ENCODE data around the gene NGB.

Gene NGB

DNA sequence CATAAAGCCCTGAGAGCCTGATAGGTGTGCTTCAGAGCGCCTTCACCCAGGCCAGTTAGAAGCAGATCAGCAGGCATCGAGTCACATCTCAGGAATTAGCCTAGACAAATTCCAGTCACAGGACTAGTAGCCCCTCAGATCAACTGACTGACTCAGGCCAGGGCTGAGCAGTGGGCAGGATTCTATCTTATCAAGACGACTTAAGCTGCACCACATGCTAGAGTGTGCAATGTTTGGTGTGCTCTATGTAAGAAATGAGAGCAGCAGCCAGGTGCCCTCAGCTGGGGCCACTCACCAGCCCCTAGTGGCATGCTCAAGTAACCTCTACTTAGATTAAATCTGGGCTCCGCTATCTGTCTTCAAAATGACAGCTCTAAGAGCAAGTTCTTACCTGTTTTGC lies 19.7 kb upstream of the NGB start:
- Histone ChIP-seq H3K4me1 (ENCODE audit: insufficient read depth, low read length, severe bottlenecking) (no peaks in the 10 kb centered on the region), H3K79me2 (ENCODE audit: insufficient read depth, low read length) (no peaks in the 10 kb centered on the region), H3F3A (ENCODE audit: insufficient read depth, low read length) (no peaks in the 10 kb centered on the region), H3K4me3 (ENCODE audit: low read depth, low read length, poor library complexity, severe bottlenecking) (no peak overlapping the region), H3K36me3 (ENCODE audit: insufficient read depth, low read length) (peaks cover 12% of the 10 kb centered on the region; the same call in 1 of the 2 replicates), H3K9me2 (ENCODE audit: low read depth, low read length) (no peaks in the 10 kb centered on the region), H3K27ac (ENCODE audit: low read depth, low read length, poor library complexity, severe bottlenecking) (no peak overlapping the region), H3K4me2 (ENCODE audit: low read length) (no peak overlapping the region), H3K27me3 (ENCODE audit: insufficient read depth, low read length) (no peaks in the 10 kb centered on the region), H4K20me1 (ENCODE audit: insufficient read depth, low read length) (no peaks in the 10 kb centered on the region), H2AFZ (ENCODE audit: low read length) (no peak overlapping the region), H3K9me3 (ENCODE audit: low read length) (no peaks in the 10 kb centered on the region), H3K9ac (ENCODE audit: low read length) (no peak overlapping the region)
- TF ChIP-seq EZH2 (IDR thresholded peaks at IDR 0.05; ENCODE audit: borderline replicate concordance, low read length) = no peak
- TF ChIP-seq, protein P1, sequence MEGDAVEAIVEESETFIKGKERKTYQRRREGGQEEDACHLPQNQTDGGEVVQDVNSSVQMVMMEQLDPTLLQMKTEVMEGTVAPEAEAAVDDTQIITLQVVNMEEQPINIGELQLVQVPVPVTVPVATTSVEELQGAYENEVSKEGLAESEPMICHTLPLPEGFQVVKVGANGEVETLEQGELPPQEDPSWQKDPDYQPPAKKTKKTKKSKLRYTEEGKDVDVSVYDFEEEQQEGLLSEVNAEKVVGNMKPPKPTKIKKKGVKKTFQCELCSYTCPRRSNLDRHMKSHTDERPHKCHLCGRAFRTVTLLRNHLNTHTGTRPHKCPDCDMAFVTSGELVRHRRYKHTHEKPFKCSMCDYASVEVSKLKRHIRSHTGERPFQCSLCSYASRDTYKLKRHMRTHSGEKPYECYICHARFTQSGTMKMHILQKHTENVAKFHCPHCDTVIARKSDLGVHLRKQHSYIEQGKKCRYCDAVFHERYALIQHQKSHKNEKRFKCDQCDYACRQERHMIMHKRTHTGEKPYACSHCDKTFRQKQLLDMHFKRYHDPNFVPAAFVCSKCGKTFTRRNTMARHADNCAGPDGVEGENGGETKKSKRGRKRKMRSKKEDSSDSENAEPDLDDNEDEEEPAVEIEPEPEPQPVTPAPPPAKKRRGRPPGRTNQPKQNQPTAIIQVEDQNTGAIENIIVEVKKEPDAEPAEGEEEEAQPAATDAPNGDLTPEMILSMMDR (IDR thresholded peaks at IDR 0.05; ENCODE audit: low read length) = peak; percentile 30; the same call in 1 of the 2 replicates

DNA sequence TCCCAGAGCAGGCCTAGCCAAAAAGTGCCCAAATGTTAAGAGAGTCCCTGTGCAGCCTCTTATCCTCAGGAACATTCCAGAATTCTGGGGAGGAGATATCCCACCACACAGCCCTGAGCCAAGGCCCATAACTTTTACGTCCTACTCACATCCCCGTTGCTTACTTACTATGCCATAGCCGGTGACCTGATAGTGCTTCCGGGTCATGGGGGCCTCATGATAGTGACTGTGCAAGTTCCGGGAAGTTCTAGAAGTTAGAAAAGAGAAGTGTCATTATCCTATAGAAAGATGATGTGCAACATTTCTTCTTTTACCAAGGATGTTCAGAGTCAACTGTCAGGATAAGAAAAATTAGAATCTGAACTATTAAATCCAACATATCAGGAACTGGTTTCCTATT lies 15.6 kb upstream of the NGB start:
- Histone ChIP-seq H3K4me1 (ENCODE audit: insufficient read depth, low read length, severe bottlenecking) (no peaks in the 10 kb centered on the region), H3K4me3 (ENCODE audit: low read depth, low read length, poor library complexity, severe bottlenecking) (no peak overlapping the region), H3K27ac (ENCODE audit: low read depth, low read length, poor library complexity, severe bottlenecking) (no peak overlapping the region), H3K4me2 (ENCODE audit: low read length) (no peak overlapping the region), H3K27me3 (ENCODE audit: insufficient read depth, low read length) (no peaks in the 10 kb centered on the region), H3F3A (ENCODE audit: insufficient read depth, low read length) (no peaks in the 10 kb centered on the region), H2AFZ (ENCODE audit: low read length) (no peak overlapping the region), H3K79me2 (ENCODE audit: insufficient read depth, low read length) (no peaks in the 10 kb centered on the region), H4K20me1 (ENCODE audit: insufficient read depth, low read length) (no peaks in the 10 kb centered on the region), H3K9me3 (ENCODE audit: low read length) (no peaks in the 10 kb centered on the region), H3K9me2 (ENCODE audit: low read depth, low read length) (no peaks in the 10 kb centered on the region), H3K9ac (ENCODE audit: low read length) (no peak overlapping the region), H3K36me3 (ENCODE audit: insufficient read depth, low read length) (peaks cover 8% of the 10 kb centered on the region; the same call in 1 of the 2 replicates)
- no peak for TF ChIP-seq EZH2 (IDR thresholded peaks at IDR 0.05; ENCODE audit: borderline replicate concordance, low read length)
- TF ChIP-seq, protein P1 (IDR thresholded peaks at IDR 0.05; ENCODE audit: low read length) = no peak

DNA sequence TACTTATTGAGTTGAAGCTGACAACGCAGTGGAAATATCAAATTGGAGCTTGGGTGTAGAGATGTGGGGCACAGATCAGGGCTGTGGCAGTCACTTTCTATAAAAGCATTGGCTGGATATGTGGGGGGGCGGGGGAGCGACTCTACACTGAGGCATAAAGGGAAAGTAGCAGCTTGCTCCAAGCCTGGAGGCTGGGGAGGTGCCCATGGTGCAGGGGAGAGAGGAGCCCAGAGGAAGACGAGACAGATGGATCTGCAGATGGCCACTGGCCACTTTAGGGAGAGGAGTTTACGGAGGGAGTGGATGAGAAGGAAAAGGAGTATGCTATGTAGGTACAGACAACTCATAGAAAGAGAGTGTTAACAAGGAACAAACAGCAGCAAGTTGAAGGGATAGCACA lies 13.5 kb upstream of the NGB start:
- H3K36me3 ChIP-seq (ENCODE audit: insufficient read depth, low read length) = peaks cover 8% of the 10 kb centered on the region; the same call in 1 of the 2 replicates
- TF ChIP-seq, protein P1 (IDR thresholded peaks at IDR 0.05; ENCODE audit: low read length) = no peak
- no peak for TF ChIP-seq EZH2 (IDR thresholded peaks at IDR 0.05; ENCODE audit: borderline replicate concordance, low read length)
- no peak overlapping the region for H3K9ac ChIP-seq (ENCODE audit: low read length)
- H4K20me1 ChIP-seq (ENCODE audit: insufficient read depth, low read length) = no peaks in the 10 kb centered on the region
- no peak overlapping the region for H3K27ac ChIP-seq (ENCODE audit: low read depth, low read length, poor library complexity, severe bottlenecking)
- no peak overlapping the region for H2AFZ ChIP-seq (ENCODE audit: low read length)
- no peaks in the 10 kb centered on the region for H3F3A ChIP-seq (ENCODE audit: insufficient read depth, low read length)
- no peak overlapping the region for H3K4me2 ChIP-seq (ENCODE audit: low read length)
- H3K79me2 ChIP-seq (ENCODE audit: insufficient read depth, low read length) = no peaks in the 10 kb centered on the region
- H3K27me3 ChIP-seq (ENCODE audit: insufficient read depth, low read length) = no peaks in the 10 kb centered on the region
- no peak overlapping the region for H3K4me3 ChIP-seq (ENCODE audit: low read depth, low read length, poor library complexity, severe bottlenecking)
- no peaks in the 10 kb centered on the region for H3K9me2 ChIP-seq (ENCODE audit: low read depth, low read length)
- H3K4me1 ChIP-seq (ENCODE audit: insufficient read depth, low read length, severe bottlenecking) = no peaks in the 10 kb centered on the region
- no peaks in the 10 kb centered on the region for H3K9me3 ChIP-seq (ENCODE audit: low read length)
